ENCODE results near the gene PTCD1.
A peak's percentile ranks its signal among the peaks of the same experiment; 100 is the strongest.

PTCD1 gene

DNA sequence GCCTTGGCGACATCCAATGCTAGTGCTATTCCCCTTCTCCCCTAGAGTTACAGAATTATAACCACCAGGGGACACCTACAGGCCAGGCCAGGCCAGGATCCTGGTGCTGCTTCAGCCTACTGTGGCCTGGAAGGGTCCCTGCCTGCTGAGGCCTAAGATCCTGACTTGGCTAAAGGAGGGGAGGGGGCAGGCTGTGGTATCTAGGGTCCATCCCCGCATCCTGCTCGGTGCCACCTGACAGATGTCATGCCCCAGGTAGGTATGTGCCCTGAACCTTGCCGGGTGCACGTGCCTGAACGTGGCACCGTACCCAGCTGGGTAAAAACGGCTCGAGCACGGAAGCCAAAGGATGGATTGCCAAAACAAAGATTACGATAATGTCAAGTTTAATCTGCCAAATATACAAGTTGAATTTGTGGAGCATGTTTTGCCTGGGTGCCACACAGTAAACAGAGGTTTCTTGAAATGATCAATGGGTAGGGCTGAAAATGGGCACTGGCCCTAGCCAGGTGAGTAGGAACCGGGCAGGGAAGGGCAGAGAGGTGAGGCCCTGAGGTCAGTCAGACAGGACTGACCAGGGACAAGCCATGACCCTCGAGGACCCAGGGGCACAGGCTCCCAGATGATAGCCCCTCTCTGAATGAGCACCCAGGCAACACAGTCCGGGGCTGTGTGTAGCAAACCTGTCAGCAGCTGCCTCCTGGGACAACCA, 42.8 kb downstream of the PTCD1 start:
- Histone ChIP-seq H4K8ac (ENCODE audit: low read length) (no peak overlapping the region), H3K36me3 (ENCODE audit: control insufficient read depth in 1 of 2, insufficient read depth in 2 of 2, low read depth in 1 of 2, low read length in 2 of 2) (peaks cover 89% of the 10 kb centered on the region in 2 experiments), H2AK5ac (ENCODE audit: low read length, severe bottlenecking) (no peak overlapping the region), H2BK5ac (ENCODE audit: low read depth, low read length, poor library complexity, severe bottlenecking) (no peak overlapping the region), H3K14ac (ENCODE audit: low read length in 2 of 2) (no peak overlapping the region), H3K9ac (ENCODE audit: low read length) (no peak overlapping the region), H2BK15ac (ENCODE audit: low read depth, poor library complexity, severe bottlenecking) (no peak overlapping the region), H3K9me3 (ENCODE audit: control insufficient read depth, low read length) (no peaks in the 10 kb centered on the region), H2BK120ac (ENCODE audit: low read depth, low read length) (no peak overlapping the region), H2AFZ (ENCODE audit: low read depth, low read length) (no peak overlapping the region), H3K27ac (ENCODE audit: low read length, poor library complexity, severe bottlenecking) (no peak overlapping the region), H3K4me3 (ENCODE audit: insufficient read depth in 1 of 2, low read depth in 1 of 2, low read length in 2 of 2) (no peak overlapping the region), H3K23ac (ENCODE audit: low read length in 2 of 2) (no peak overlapping the region), H3K4me2 (ENCODE audit: low read length, poor library complexity, severe bottlenecking) (no peak overlapping the region), H3K27me3 (ENCODE audit: control insufficient read depth in 1 of 2, insufficient read depth in 1 of 2, low read length in 2 of 2) (no peaks in the 10 kb centered on the region), H2BK12ac (ENCODE audit: low read length in 2 of 2) (no peak overlapping the region), H3K18ac (ENCODE audit: low read depth in 1 of 2, low read length in 2 of 2) (no peak overlapping the region), H3K79me1 (replicated peaks; ENCODE audit: low read length, poor library complexity, severe bottlenecking) (peaks cover 37% of the 10 kb centered on the region), H4K91ac (ENCODE audit: low read length) (no peak overlapping the region), H3K4ac (ENCODE audit: low read depth in 1 of 2, low read length in 2 of 2) (no peak overlapping the region), H3K4me1 (ENCODE audit: control insufficient read depth, insufficient read depth, low read depth, low read length) (peaks cover 21% of the 10 kb centered on the region)
- WGBS: 96% methylated on average over 14 of the region's 14 CpGs
- DNase-seq: no peak

DNA sequence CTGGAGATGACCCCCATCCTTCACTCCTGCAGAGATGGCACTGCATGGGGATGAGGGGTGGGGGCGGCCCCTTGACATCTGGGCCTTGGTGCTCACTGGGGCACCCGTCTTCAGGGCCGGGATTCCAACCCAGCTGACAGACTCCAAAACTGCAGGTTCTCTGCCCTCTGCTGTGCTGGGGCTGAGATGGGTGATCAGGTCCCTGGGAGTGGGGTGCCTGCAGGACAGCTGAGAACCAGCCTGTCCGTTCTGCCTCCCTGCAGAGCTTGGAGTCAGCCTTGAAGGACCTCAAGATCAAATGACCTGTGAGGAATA, 44.5 kb downstream of the PTCD1 start:
- no peak overlapping the region for H2BK12ac ChIP-seq (ENCODE audit: low read length in 2 of 2)
- no peak overlapping the region for H2AK5ac ChIP-seq (ENCODE audit: low read length, severe bottlenecking)
- no peak overlapping the region for H2BK120ac ChIP-seq (ENCODE audit: low read depth, low read length)
- no peak overlapping the region for H3K9ac ChIP-seq (ENCODE audit: low read length)
- H3K9me3 ChIP-seq (ENCODE audit: control insufficient read depth, low read length): no peaks in the 10 kb centered on the region
- no peak overlapping the region for H4K91ac ChIP-seq (ENCODE audit: low read length)
- H2BK5ac ChIP-seq (ENCODE audit: low read depth, low read length, poor library complexity, severe bottlenecking): no peak overlapping the region
- 96% methylated on average over 4 of the region's 4 CpGs for WGBS
- H3K4ac ChIP-seq (ENCODE audit: low read depth in 1 of 2, low read length in 2 of 2): no peak overlapping the region
- no peak overlapping the region for H3K4me2 ChIP-seq (ENCODE audit: low read length, poor library complexity, severe bottlenecking)
- H3K79me1 ChIP-seq (replicated peaks; ENCODE audit: low read length, poor library complexity, severe bottlenecking): peaks cover 28% of the 10 kb centered on the region
- no peak overlapping the region for H3K18ac ChIP-seq (ENCODE audit: low read depth in 1 of 2, low read length in 2 of 2)
- H3K27me3 ChIP-seq (ENCODE audit: control insufficient read depth in 1 of 2, insufficient read depth in 1 of 2, low read length in 2 of 2): no peaks in the 10 kb centered on the region
- H3K36me3 ChIP-seq (ENCODE audit: control insufficient read depth in 1 of 2, insufficient read depth in 2 of 2, low read depth in 1 of 2, low read length in 2 of 2): peaks cover 89% of the 10 kb centered on the region in 2 experiments
- H4K8ac ChIP-seq (ENCODE audit: low read length): peak overlapping the region; percentile 7
- no peak overlapping the region for H2BK15ac ChIP-seq (ENCODE audit: low read depth, poor library complexity, severe bottlenecking)
- no peak overlapping the region for H3K4me3 ChIP-seq (ENCODE audit: insufficient read depth in 1 of 2, low read depth in 1 of 2, low read length in 2 of 2)
- peaks cover 21% of the 10 kb centered on the region for H3K4me1 ChIP-seq (ENCODE audit: control insufficient read depth, insufficient read depth, low read depth, low read length)
- no peak overlapping the region for H3K14ac ChIP-seq (ENCODE audit: low read length in 2 of 2)
- H2AFZ ChIP-seq (ENCODE audit: low read depth, low read length): no peak overlapping the region
- DNase-seq: no peak
- no peak overlapping the region for H3K23ac ChIP-seq (ENCODE audit: low read length in 2 of 2)
- no peak overlapping the region for H3K27ac ChIP-seq (ENCODE audit: low read length, poor library complexity, severe bottlenecking)

DNA sequence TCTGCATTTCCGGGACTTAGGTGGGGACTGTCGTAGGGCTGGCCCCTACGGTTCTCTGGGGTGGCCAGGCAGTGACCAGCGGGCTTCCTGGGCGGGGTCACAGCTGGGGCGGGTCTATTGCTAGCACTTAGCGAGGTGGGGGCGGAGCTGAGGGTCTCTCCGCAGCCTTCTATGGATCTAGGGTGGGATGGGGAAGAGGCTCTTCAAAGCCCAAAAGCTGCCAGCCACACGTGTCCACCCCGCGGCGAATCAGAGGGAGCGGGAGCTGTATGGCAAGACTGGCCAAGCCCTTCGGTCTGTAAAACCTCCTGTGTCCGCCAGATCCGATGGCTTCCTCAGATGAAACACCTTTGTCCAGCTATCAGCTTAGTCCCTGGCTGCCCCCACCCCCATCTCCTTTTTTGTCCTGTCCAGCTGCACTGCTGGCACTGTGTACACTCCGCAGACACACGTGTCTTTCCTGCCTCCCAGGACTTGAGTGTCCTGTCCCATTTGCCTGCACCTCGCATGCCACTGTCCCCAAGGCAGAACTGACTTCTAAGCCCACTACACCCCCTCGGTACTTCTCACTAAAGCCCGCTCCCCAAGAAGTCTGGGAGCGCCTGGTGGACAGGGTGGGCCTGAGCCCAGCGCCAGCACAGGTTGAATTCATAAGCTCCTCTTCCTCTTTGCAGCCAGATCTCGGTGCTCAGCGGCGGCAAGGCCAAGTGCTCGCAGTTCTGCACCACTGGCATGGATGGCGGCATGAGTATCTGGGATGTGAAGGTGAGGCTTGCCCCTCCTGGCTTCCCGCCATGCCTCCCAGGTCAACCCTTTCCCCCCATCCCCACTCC, 45.0 kb downstream of the PTCD1 start:
- Histone ChIP-seq H3K36me3 (ENCODE audit: control insufficient read depth in 1 of 2, insufficient read depth in 2 of 2, low read depth in 1 of 2, low read length in 2 of 2) (peaks cover 85 to 87% of the 10 kb centered on the region in 2 experiments), H3K4me1 (ENCODE audit: control insufficient read depth, insufficient read depth, low read depth, low read length) (peaks cover 21% of the 10 kb centered on the region), H2AK5ac (ENCODE audit: low read length, severe bottlenecking) (no peak overlapping the region), H3K9ac (ENCODE audit: low read length) (peak overlapping the region; percentile 29), H4K91ac (ENCODE audit: low read length) (no peak overlapping the region), H3K27ac (ENCODE audit: low read length, poor library complexity, severe bottlenecking) (no peak overlapping the region), H2BK5ac (ENCODE audit: low read depth, low read length, poor library complexity, severe bottlenecking) (no peak overlapping the region), H3K79me1 (replicated peaks; ENCODE audit: low read length, poor library complexity, severe bottlenecking) (peaks cover 24% of the 10 kb centered on the region), H3K4me2 (ENCODE audit: low read length, poor library complexity, severe bottlenecking) (peak overlapping the region; percentile 76), H2BK12ac (ENCODE audit: low read length in 2 of 2) (no peak overlapping the region), H3K14ac (ENCODE audit: low read length in 2 of 2) (no peak overlapping the region), H3K18ac (ENCODE audit: low read depth in 1 of 2, low read length in 2 of 2) (peak overlapping the region in 1 of 2 experiments; percentile 71), H2BK120ac (ENCODE audit: low read depth, low read length) (no peak overlapping the region), H2AFZ (ENCODE audit: low read depth, low read length) (peak overlapping the region; percentile 18), H2BK15ac (ENCODE audit: low read depth, poor library complexity, severe bottlenecking) (no peak overlapping the region), H3K23ac (ENCODE audit: low read length in 2 of 2) (no peak overlapping the region), H3K4ac (ENCODE audit: low read depth in 1 of 2, low read length in 2 of 2) (peak overlapping the region in 1 of 2 experiments; percentile 5), H4K8ac (ENCODE audit: low read length) (peak overlapping the region; percentile 19), H3K9me3 (ENCODE audit: control insufficient read depth, low read length) (no peaks in the 10 kb centered on the region), H3K4me3 (ENCODE audit: insufficient read depth in 1 of 2, low read depth in 1 of 2, low read length in 2 of 2) (peak overlapping the region; percentile 18 to 52), H3K27me3 (ENCODE audit: control insufficient read depth in 1 of 2, insufficient read depth in 1 of 2, low read length in 2 of 2) (no peaks in the 10 kb centered on the region)
- 46% methylated on average over 23 of the region's 30 CpGs for WGBS
- no peak for DNase-seq

DNA sequence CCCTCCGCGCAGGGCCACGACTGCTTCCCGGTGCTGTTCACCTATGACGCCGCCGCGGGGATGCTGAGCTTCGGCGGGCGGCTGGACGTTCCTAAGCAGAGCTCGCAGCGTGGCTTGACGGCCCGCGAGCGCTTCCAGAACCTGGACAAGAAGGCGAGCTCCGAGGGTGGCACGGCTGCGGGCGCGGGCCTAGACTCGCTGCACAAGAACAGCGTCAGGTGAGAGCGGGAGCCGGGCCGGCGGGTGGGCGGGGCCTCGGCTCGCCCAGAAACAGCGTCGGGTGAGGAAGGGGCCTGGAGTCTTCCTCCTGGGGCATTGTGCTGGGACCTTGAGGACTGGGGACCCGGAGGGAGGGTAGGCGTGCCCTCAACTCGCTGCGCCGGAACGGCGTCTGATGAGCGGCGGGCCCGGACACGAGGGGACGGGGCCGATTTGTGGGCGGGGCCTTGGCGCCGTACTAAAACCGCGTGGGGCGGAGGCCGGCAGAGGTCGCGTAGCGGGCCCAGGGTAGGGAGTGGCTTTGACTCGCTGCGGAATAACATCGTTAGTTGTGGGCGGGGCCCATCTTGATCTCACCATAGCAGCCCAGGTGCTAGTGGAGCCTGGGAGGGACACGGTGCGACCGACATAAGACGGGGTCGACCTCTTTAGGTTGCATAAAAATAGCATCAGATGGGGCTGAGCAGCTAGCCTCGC, 45.8 kb downstream of the PTCD1 start:
- H3K4me1 ChIP-seq (ENCODE audit: control insufficient read depth, insufficient read depth, low read depth, low read length): peaks cover 21% of the 10 kb centered on the region
- H2BK15ac ChIP-seq (ENCODE audit: low read depth, poor library complexity, severe bottlenecking): peak overlapping the region; percentile 16
- peak overlapping the region; percentile 18 for H2AFZ ChIP-seq (ENCODE audit: low read depth, low read length)
- H3K4ac ChIP-seq (ENCODE audit: low read depth in 1 of 2, low read length in 2 of 2): no peak overlapping the region
- no peak overlapping the region for H2BK5ac ChIP-seq (ENCODE audit: low read depth, low read length, poor library complexity, severe bottlenecking)
- no peak overlapping the region for H4K91ac ChIP-seq (ENCODE audit: low read length)
- WGBS: 4% methylated on average over 67 of the region's 68 CpGs
- peak overlapping the region; percentile 29 for H3K9ac ChIP-seq (ENCODE audit: low read length)
- H2BK120ac ChIP-seq (ENCODE audit: low read depth, low read length): no peak overlapping the region
- H3K36me3 ChIP-seq (ENCODE audit: control insufficient read depth in 1 of 2, insufficient read depth in 2 of 2, low read depth in 1 of 2, low read length in 2 of 2): peaks cover 85 to 87% of the 10 kb centered on the region in 2 experiments
- H3K27me3 ChIP-seq (ENCODE audit: control insufficient read depth in 1 of 2, insufficient read depth in 1 of 2, low read length in 2 of 2): no peaks in the 10 kb centered on the region
- no peaks in the 10 kb centered on the region for H3K9me3 ChIP-seq (ENCODE audit: control insufficient read depth, low read length)
- DNase-seq: peak; percentile 70
- H2AK5ac ChIP-seq (ENCODE audit: low read length, severe bottlenecking): no peak overlapping the region
- peak overlapping the region in 1 of 2 experiments; percentile 36 for H3K14ac ChIP-seq (ENCODE audit: low read length in 2 of 2)
- peak overlapping the region in 1 of 2 experiments; percentile 71 for H3K18ac ChIP-seq (ENCODE audit: low read depth in 1 of 2, low read length in 2 of 2)
- no peak overlapping the region for H2BK12ac ChIP-seq (ENCODE audit: low read length in 2 of 2)
- H4K8ac ChIP-seq (ENCODE audit: low read length): no peak overlapping the region
- H3K23ac ChIP-seq (ENCODE audit: low read length in 2 of 2): no peak overlapping the region
- H3K79me1 ChIP-seq (replicated peaks; ENCODE audit: low read length, poor library complexity, severe bottlenecking): peaks cover 26% of the 10 kb centered on the region
- peak overlapping the region; percentile 76 for H3K4me2 ChIP-seq (ENCODE audit: low read length, poor library complexity, severe bottlenecking)
- H3K27ac ChIP-seq (ENCODE audit: low read length, poor library complexity, severe bottlenecking): no peak overlapping the region
- peak overlapping the region; percentile 18 to 52 for H3K4me3 ChIP-seq (ENCODE audit: insufficient read depth in 1 of 2, low read depth in 1 of 2, low read length in 2 of 2)
